Kidney epithelial cell (primary cell): Measurements from ENCODE around the gene COPE. TPM values are rescaled to one million over a fixed set of nuclear protein-coding genes. Genes with fewer than 3 reads are reported as not detected.

Experiments used
- DNase-seq: peaks from one replicate; pipeline ENCODE4 v3.0.0-alpha.2; 2010; ENCODE audit warnings: low read depth
- H3K27me3 ChIP-seq: 2 replicates; pipeline ENCODE4 v1.6.0; 2011; ENCODE audit warnings: low read length; ENCODE audit not compliant: control insufficient read depth, insufficient read depth
- H3K36me3 ChIP-seq: 2 replicates; pipeline ENCODE4 v1.5.1; 2011; ENCODE audit warnings: low read length; ENCODE audit not compliant: control insufficient read depth, insufficient read depth
- H3K4me3 ChIP-seq: 2 replicates; pipeline ENCODE4 v1.5.1; 2011; ENCODE audit warnings: low read depth, mild to moderate bottlenecking, control low read depth, low read length
- total RNA-seq: library from RNA; depleted of rRNA; stranded (reverse); fragments of >200 nt; gene quantifications from 2 replicates; pipeline ENCODE4 v1.2.3, GENCODE V29; 2015
- TF ChIP-seq, protein P1 (sequence below): IDR thresholded peaks from 2 replicates; pipeline ENCODE4 v1.5.1; 2011; ENCODE audit warnings: mild to moderate bottlenecking, moderate library complexity, low read length, control low read depth, inconsistent platforms; ENCODE audit not compliant: insufficient read depth, poor library complexity, severe bottlenecking

The COPE gene
- total RNA-seq, 1 donor from 2014 or later: 437 TPM

DNA sequence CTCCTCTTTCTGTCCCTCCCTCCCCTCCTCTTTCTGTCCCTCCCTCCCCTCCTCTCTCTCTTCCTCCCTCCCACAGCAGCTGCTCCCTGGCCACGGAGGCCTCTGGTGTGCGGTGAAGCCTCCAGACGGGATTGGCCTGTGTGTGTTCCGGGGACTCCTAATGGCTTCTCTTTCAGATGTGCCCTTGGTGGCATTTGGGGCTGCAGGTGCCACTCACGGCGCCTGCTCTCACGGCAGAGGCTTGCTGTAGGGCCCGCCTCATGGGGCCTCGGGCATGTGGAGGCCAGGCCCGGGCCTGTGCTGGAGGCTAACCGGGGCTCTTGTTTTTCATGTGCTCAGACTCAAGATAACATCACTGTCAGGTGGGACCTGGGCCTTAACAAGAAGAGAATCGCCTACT is 66.5 kb downstream of the COPE start:
- no peaks in the 10 kb centered on the region for H3K27me3 ChIP-seq
- TF ChIP-seq, protein P1, sequence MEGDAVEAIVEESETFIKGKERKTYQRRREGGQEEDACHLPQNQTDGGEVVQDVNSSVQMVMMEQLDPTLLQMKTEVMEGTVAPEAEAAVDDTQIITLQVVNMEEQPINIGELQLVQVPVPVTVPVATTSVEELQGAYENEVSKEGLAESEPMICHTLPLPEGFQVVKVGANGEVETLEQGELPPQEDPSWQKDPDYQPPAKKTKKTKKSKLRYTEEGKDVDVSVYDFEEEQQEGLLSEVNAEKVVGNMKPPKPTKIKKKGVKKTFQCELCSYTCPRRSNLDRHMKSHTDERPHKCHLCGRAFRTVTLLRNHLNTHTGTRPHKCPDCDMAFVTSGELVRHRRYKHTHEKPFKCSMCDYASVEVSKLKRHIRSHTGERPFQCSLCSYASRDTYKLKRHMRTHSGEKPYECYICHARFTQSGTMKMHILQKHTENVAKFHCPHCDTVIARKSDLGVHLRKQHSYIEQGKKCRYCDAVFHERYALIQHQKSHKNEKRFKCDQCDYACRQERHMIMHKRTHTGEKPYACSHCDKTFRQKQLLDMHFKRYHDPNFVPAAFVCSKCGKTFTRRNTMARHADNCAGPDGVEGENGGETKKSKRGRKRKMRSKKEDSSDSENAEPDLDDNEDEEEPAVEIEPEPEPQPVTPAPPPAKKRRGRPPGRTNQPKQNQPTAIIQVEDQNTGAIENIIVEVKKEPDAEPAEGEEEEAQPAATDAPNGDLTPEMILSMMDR: no peak
- no peak for DNase-seq
- peaks cover 5% of the 10 kb centered on the region for H3K36me3 ChIP-seq
- no peak overlapping the region for H3K4me3 ChIP-seq

DNA sequence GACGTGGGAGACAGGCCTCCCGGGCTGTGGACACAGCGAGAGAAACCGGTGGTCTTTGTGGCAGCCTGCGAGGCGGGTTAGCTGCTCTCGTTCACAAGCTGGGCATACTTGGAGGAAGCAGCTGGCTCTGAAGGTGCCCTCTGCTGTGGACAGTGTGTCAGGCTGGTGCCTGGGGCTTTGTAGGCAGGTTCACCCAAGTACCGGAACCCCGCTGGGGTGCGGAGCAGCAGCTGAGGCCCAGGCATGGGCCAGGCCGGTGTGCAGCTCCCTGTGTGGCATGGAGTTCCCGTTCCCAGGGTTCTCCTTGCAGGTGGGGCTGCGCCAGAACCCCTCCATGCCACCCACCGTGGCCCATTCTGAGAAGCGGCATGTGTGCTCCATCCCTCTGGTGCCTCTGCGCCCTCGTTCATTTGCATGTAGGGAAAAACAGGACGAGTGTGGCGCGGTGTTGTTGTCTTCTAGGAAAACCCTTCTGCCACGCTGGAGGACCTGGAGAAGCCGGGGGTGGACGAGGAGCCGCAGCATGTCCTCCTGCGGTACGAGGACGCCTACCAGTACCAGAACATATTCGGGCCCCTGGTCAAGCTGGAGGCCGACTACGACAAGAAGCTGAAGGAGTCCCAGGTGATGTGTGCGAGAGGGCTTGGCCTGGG is 67.4 kb downstream of the COPE start:
- TF ChIP-seq, protein P1: no peak
- Histone ChIP-seq H3K27me3 (no peaks in the 10 kb centered on the region), H3K36me3 (peaks cover 4% of the 10 kb centered on the region), H3K4me3 (no peak overlapping the region)
- no peak for DNase-seq

DNA sequence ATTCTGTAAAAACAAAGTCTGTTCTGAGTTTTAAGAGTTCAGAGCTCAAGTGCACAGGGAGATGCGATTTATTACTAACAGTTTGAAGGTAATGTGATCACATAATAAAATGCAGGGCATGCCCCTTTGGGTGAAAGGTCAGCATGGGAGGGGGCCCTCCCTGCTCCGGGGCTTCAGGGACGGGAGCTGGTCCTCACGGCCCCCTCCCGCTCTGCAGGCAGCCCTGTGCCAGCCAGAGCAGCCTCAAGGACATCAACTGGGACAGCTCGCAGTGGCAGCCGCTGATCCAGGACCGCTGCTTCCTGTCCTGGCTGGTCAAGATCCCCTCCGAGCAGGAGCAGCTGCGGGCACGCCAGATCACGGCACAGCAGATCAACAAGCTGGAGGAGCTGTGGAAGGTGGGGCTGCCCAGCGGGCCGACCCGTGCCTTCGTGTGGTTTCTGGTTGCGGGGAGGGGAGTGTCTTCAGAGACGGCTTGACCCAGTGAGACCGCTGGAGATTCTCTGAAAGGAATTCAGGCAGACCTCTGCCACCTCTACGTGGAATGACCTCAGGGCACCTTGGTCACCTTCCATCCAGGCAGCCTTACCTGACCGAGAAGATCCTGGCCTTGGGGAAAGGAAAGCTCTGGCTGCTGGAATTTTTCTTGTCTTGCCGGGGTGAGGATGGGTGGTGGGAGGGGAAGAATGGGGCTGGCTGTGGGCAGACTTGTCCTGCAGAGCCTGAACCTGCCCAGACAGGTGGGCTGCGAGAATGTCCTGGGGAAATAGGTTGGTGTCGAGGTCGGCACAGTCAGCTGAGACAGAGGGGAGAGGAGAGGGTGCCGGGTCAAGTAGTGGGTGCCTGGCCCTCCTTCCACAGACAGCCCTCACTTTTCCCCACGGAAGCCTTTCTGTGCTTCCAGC is 68.5 kb downstream of the COPE start:
- DNase-seq: no peak
- TF ChIP-seq, protein P1: no peak
- Histone ChIP-seq H3K27me3 (no peaks in the 10 kb centered on the region), H3K36me3 (peaks cover 2% of the 10 kb centered on the region), H3K4me3 (no peak overlapping the region)

DNA sequence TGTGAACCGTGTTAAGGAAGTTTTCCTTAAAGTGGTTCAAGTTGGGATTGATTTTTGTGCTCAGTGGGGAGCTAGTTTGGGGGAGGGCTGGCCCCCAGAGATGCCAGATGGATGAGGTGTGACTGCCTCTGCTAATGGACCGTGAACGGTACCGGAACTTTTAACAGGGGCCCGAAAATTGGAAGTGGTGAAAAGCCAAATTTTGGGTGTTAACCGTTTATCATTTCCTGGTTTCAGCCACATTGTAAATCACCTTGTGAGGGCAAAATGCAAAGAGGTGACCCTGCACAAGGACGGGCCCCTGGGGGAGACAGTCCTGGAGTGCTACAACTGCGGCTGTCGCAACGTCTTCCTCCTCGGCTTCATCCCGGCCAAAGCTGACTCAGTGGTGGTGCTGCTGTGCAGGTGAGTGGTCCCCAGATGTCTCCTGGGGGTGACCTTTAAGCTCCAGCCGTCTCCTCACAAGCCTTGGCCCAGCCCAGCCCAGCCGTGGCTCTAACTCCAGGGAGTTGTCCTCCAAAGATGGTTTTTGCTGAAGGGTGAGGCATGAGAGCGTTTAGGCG is 69.3 kb downstream of the COPE start:
- DNase-seq: no peak
- TF ChIP-seq, protein P1: no peak
- H3K36me3 ChIP-seq: peaks cover 2% of the 10 kb centered on the region
- no peaks in the 10 kb centered on the region for H3K27me3 ChIP-seq
- no peak overlapping the region for H3K4me3 ChIP-seq

Other genes starting within 250 kb of the COPE start
- gene CRTC1, start 235.7 kb downstream of the COPE start, total RNA-seq: 2.3 and 5.5 TPM in 2 replicates
- not detected in 2 replicates for gene COMP, start 128.1 kb downstream of the COPE start, total RNA-seq
- gene UPF1, start 87.4 kb downstream of the COPE start, total RNA-seq: 71.6 and 81.1 TPM in 2 replicates
- 2.3 and 2.9 TPM in 2 replicates for gene CERS1, start 23.2 kb downstream of the COPE start, total RNA-seq
- 85.0 and 102 TPM in 2 replicates for gene DDX49, start 328 bp upstream of the COPE start, total RNA-seq
- 82.9 and 109 TPM in 2 replicates for gene HOMER3, start 21.8 kb upstream of the COPE start, total RNA-seq
- gene SUGP2, start 114.1 kb upstream of the COPE start, total RNA-seq: 27.7 and 29.5 TPM in 2 replicates
- gene ARMC6, start 114.2 kb upstream of the COPE start, total RNA-seq: 45.0 and 57.0 TPM in 2 replicates
- 2.8 and 3.0 TPM in 2 replicates for gene SLC25A42, start 144.6 kb upstream of the COPE start, total RNA-seq
- gene TMEM161A, start 219.1 kb upstream of the COPE start, total RNA-seq: 24.5 and 42.6 TPM in 2 replicates